22Rv1 (cell line): ENCODE measurements around the gene PIH1D1.

ENCODE experiments used
- H3K27ac ChIP-seq: fragments of 450-650 bp; 2 replicates; pipeline ENCODE4 v1.5.1; 2017
- CTCF ChIP-seq: fragments of 450-650 bp; IDR thresholded peaks from 2 replicates; pipeline ENCODE4 v1.5.1; 2017; ENCODE audit warnings: mild to moderate bottlenecking
- ZFX ChIP-seq: fragments of 450-650 bp; IDR thresholded peaks from 2 replicates; pipeline ENCODE4 v1.6.1; 2017; ENCODE audit warnings: antibody characterized with exemption, borderline replicate concordance

The PIH1D1 gene

GRCh38 chr19:49420227-49420626 is 31.4 kb downstream of the PIH1D1 start:
- peak overlapping the region; percentile 52; the same call in 1 of the 2 replicates for H3K27ac ChIP-seq
- TF ChIP-seq ZFX: no peak
- TF ChIP-seq CTCF: no peak

GRCh38 chr19:49419173-49419572 is 32.4 kb downstream of the PIH1D1 start:
- H3K27ac ChIP-seq: no peak overlapping the region
- TF ChIP-seq ZFX: no peak
- no peak for TF ChIP-seq CTCF

- H3K27ac ChIP-seq: no peak overlapping the region
- no peak for TF ChIP-seq ZFX
- TF ChIP-seq CTCF: no peak
Measured at GRCh38 chr19:49418511-49418910, 33.1 kb downstream of the PIH1D1 start.

- H3K27ac ChIP-seq: no peak overlapping the region
Measured at GRCh38 chr19:49417088-49417487, 34.5 kb downstream of the PIH1D1 start.

GRCh38 chr19:49415810-49416200 is 35.8 kb downstream of the PIH1D1 start:
- H3K27ac ChIP-seq: no peak overlapping the region
- TF ChIP-seq ZFX (no peak), CTCF (no peak)

More at GRCh38 chr19:49417088-49417487, 34.5 kb downstream of the PIH1D1 start:
- TF ChIP-seq ZFX (no peak), CTCF (no peak)

GRCh38 chr19:49415102-49415809 is 36.4 kb downstream of the PIH1D1 start:
- TF ChIP-seq CTCF (no peak), ZFX (no peak)
- no peak overlapping the region for H3K27ac ChIP-seq

- no peak overlapping the region for H3K27ac ChIP-seq
- TF ChIP-seq CTCF (no peak), ZFX (no peak)
Measured at GRCh38 chr19:49414256-49414655, 37.4 kb downstream of the PIH1D1 start.
